OCI-LY7 (cell line): Measurements from ENCODE around the gene DNAJA3. TPM values are rescaled to one million over a fixed set of nuclear protein-coding genes. Genes with fewer than 3 reads are reported as not detected.

ENCODE experiments used
- Bru-seq: library from RNA; stranded (reverse); fragments of 400-500 nt; gene quantifications from one replicate; lab custom pipeline; 2021; lab: Mats Ljungman, UMichigan
- BruChase-seq, 2 experiments: library from RNA; stranded (reverse); fragments of 400-500 nt; gene quantifications; one replicate each; lab custom pipeline; 2021; lab: Mats Ljungman, UMichigan
- BruUV-seq: library from RNA; stranded (reverse); fragments of 400-500 nt; replicated peaks from 2 replicates; lab custom pipeline; 2021; lab: Mats Ljungman, UMichigan
- CTCF ChIA-PET: fragments of 300-600 bp; sonication (Branson Sonifier 250); formaldehyde crosslinking; loops from one replicate; lab custom pipeline; 2022; ENCODE audit warnings: antibody characterized with exemption; ENCODE audit not compliant: unreplicated experiment; lab: Charles Lee
- POLR2A ChIA-PET: fragments of 300-600 bp; sonication (Branson Sonifier 250); formaldehyde crosslinking; loops from one replicate; lab custom pipeline; 2022; ENCODE audit warnings: antibody characterized with exemption; lab: Charles Lee
- DNase-seq: peaks from one replicate; pipeline ENCODE4 v3.0.0-alpha.2; 2015; ENCODE audit warnings: low spot score
- H2AFZ ChIP-seq: fragments of 200-600 bp; sonication (generic), shearing (Covaris generic); 2 replicates; pipeline ENCODE4 v1.6.1; 2014; ENCODE audit warnings: mild to moderate bottlenecking, antibody characterized with exemption, low read length, moderate library complexity
- H3K27ac ChIP-seq: fragments of 200-600 bp; sonication (generic); 2 replicates; pipeline ENCODE4 v1.5.1; 2014; ENCODE audit warnings: mixed run types, low read depth, mild to moderate bottlenecking, moderate library complexity, low read length, inconsistent platforms; ENCODE audit not compliant: poor library complexity, severe bottlenecking
- H3K36me3 ChIP-seq: fragments of 200-600 bp; sonication (generic); 2 replicates; pipeline ENCODE4 v1.6.1; 2014; ENCODE audit warnings: mild to moderate bottlenecking, antibody characterized with exemption, low read length, moderate library complexity, mixed read lengths; ENCODE audit not compliant: insufficient read depth
- H3K4me1 ChIP-seq: fragments of 200-600 bp; sonication (generic); 2 replicates; pipeline ENCODE4 v1.5.1; 2014; ENCODE audit warnings: mild to moderate bottlenecking, low read length; ENCODE audit not compliant: insufficient read depth, poor library complexity, severe bottlenecking
- H3K4me2 ChIP-seq: fragments of 200-600 bp; sonication (generic); 2 replicates; pipeline ENCODE4 v1.6.1; 2014; ENCODE audit warnings: mild to moderate bottlenecking, low read length
- H3K4me3 ChIP-seq: fragments of 200-600 bp; sonication (generic); 2 replicates; pipeline ENCODE4 v1.5.1; 2014; ENCODE audit warnings: mild to moderate bottlenecking, low read depth, low read length; ENCODE audit not compliant: poor library complexity, severe bottlenecking
- H3K79me2 ChIP-seq: fragments of 200-600 bp; sonication (generic); 2 replicates; pipeline ENCODE4 v1.6.1; 2016; ENCODE audit warnings: low read depth, mild to moderate bottlenecking, low read length, moderate library complexity, mixed read lengths; ENCODE audit not compliant: insufficient read depth
- H3K9me2 ChIP-seq: fragments of 200-600 bp; sonication (generic); 2 replicates; pipeline ENCODE4 v1.6.1; 2016; ENCODE audit warnings: mild to moderate bottlenecking, low read length, mixed read lengths; ENCODE audit not compliant: insufficient read depth
- H3K9me3 ChIP-seq: fragments of 200-600 bp; sonication (generic); 2 replicates; pipeline ENCODE4 v1.6.1; 2014; ENCODE audit warnings: mild to moderate bottlenecking, mixed run types, low read length, mixed read lengths
- H4K20me1 ChIP-seq: fragments of 200-600 bp; sonication (generic); 2 replicates; pipeline ENCODE4 v1.6.1; 2014; ENCODE audit warnings: mild to moderate bottlenecking, antibody characterized with exemption, low read length, moderate library complexity, mixed read lengths; ENCODE audit not compliant: insufficient read depth
- CTCF ChIP-seq: fragments of 200-600 bp; sonication (generic); conservative IDR thresholded peaks from 2 replicates; pipeline ENCODE4 v1.5.1; 2014; ENCODE audit warnings: mild to moderate bottlenecking, antibody characterized with exemption, low read length, moderate library complexity, mixed read lengths
- EZH2phosphoT487 ChIP-seq: fragments of 200-600 bp; sonication (generic); IDR thresholded peaks from 2 replicates; pipeline ENCODE4 v1.6.1; 2018; ENCODE audit warnings: low read depth, borderline replicate concordance, mild to moderate bottlenecking, mixed run types, antibody characterized with exemption, low read length, moderate library complexity, mixed read lengths
- intact Hi-C: fragments of 100-400 bp; cut with micrococcal nuclease; formaldehyde crosslinking; loops from one replicate; pipeline ENCODE4 v1.10.0; 2022; ENCODE audit not compliant: unreplicated experiment
- long read RNA-seq: library from polyadenylated mRNA; stranded (forward); transcript quantifications from one replicate; pipeline ENCODE4 v2.0.0, GENCODE V29; 2022
- total RNA-seq, 2 experiments: library from RNA; depleted of rRNA in 1 of 2; stranded (reverse); fragments of >200 nt in 1 of 2; shearing (Covaris generic) in 1 of 2; gene quantifications; 2 replicates each; pipeline ENCODE4 v1.2.3, GENCODE V29; 2014 to 2022

The DNAJA3 gene
- total RNA-seq (2014; rRNA removed; shearing (Covaris generic)): 89.8 and 94.5 TPM in 2 replicates
- total RNA-seq (2022): 89.7 and 94.3 TPM in 2 replicates
- percentile 73 among the genes with signal in this experiment for Bru-seq, nascent RNA
- BruChase-seq, experiment 1, labeled RNA remaining after a 6-hour chase: percentile 79 among the genes with signal in this experiment
- percentile 79 among the genes with signal in this experiment for BruChase-seq, experiment 2, labeled RNA remaining after a 2-hour chase
- long read RNA-seq, transcript DNAJA3-202 (11 exons, 2,591 nt): major isoform, 161 of 281 reads
- long read RNA-seq, transcript DNAJA3-201 (12 exons, 2,763 nt): minor isoform, 64 of 281 reads
- long read RNA-seq, partial matches to known transcripts: 7 of 281 reads
- long read RNA-seq, other reads (novel, unspliced or antisense): 46 of 281 reads

GRCh38 chr16:4425378-4426020 lies at the start of gene DNAJA3:
TSS of gene DNAJA3 (plus strand) at chr16:4425868. CDS start at chr16:4425882, 14 bp downstream.
- CTCF ChIA-PET: no interaction called here
- Histone ChIP-seq H3K9me3 (no peaks in the 10 kb centered on the region), H3K36me3 (peaks cover 36% of the 10 kb centered on the region), H4K20me1 (no peaks in the 10 kb centered on the region), H3K27ac (peak within 1 kb of the TSS; percentile 88), H3K79me2 (peaks cover 50% of the 10 kb centered on the region), H2AFZ (peak within 1 kb of the TSS; percentile 89), H3K4me1 (peaks cover 23% of the 10 kb centered on the region), H3K4me2 (peak within 1 kb of the TSS; percentile 99), H3K9me2 (no peaks in the 10 kb centered on the region), H3K4me3 (peak within 1 kb of the TSS; percentile 90)
- peak; percentile 97 for DNase-seq
- TF ChIP-seq CTCF (no peak), EZH2phosphoT487 (no peak)
- BruUV-seq: no TSS peak
- intact Hi-C loops: loop anchor here (1.0 to 10.0 kb wide), 2 partner anchors 49 to 419 kb away; partner anchors contain the start of genes GLYR1, NMRAL1 and UBN1
- POLR2A ChIA-PET: no interaction called here

GRCh38 chr16:4376126-4376892 lies 49.4 kb upstream of the DNAJA3 start:
- Histone ChIP-seq H3K4me2 (no peak overlapping the region), H3K9me3 (no peaks in the 10 kb centered on the region), H3K79me2 (no peaks in the 10 kb centered on the region), H4K20me1 (peaks cover 6% of the 10 kb centered on the region; the same call in 1 of the 2 replicates), H3K36me3 (no peaks in the 10 kb centered on the region), H3K27ac (no peak overlapping the region), H2AFZ (no peak overlapping the region), H3K9me2 (no peaks in the 10 kb centered on the region), H3K4me3 (no peak overlapping the region), H3K4me1 (peaks cover 21% of the 10 kb centered on the region)
- CTCF ChIA-PET: no interaction called here
- POLR2A ChIA-PET: no interaction called here
- no TSS peak for BruUV-seq
- no peak for TF ChIP-seq EZH2phosphoT487
- TF ChIP-seq CTCF: no peak
- intact Hi-C loops: no loop called here
- no peak for DNase-seq
